Activated CD8-positive, alpha-beta memory T cell treated with anti-CD3 and anti-CD28 coated beads, Interleukin-2, amount 50 U/mL, for 24 hours (primary cell): ENCODE data around the gene ZNF471.

Experiments used
- DNase-seq: peaks from one replicate; pipeline ENCODE4 v3.0.0-alpha.2; 2020; ENCODE audit errors: extremely low read depth

Gene ZNF471

GRCh38 chr19:56573914-56574313, 66.3 kb downstream of the ZNF471 start:
- DNase-seq: no peak

DNA sequence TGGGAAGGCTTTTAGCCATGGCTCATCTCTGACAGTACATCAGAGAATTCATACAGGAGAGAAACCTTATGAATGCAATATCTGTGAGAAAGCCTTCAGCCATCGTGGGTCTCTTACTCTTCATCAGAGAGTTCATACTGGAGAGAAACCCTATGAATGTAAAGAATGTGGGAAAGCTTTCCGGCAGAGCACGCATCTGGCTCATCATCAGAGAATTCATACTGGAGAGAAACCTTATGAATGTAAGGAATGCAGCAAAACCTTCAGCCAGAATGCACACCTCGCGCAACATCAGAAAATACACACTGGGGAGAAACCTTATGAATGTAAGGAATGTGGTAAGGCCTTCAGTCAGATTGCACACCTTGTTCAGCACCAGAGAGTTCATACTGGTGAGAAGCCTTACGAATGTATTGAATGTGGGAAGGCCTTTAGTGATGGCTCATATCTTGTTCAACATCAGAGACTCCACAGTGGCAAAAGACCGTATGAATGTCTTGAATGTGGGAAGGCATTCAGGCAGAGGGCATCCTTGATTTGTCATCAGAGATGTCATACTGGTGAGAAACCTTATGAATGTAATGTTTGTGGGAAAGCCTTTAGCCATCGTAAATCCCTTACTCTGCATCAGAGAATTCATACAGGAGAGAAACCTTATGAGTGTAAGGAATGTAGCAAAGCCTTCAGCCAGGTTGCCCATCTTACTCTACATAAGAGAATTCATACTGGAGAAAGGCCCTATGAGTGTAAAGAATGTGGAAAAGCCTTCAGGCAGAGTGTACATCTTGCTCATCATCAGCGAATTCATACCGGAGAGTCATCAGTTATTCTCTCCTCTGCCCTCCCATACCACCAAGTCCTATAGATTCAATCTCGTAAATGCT, 70.3 kb downstream of the ZNF471 start:
- DNase-seq: no peak
